GM12878 (cell line): ENCODE data around the gene BMP7. TPM values are rescaled to one million over a fixed set of nuclear protein-coding genes. Genes with fewer than 3 reads are reported as not detected.

Source experiments
- ATAC-seq: fragments of 200-7000 bp; cut with Tn5 transposase; 3 replicates; pipeline ENCODE4 v1.9.1; 2020; ENCODE audit warnings: mild to moderate bottlenecking, moderate library complexity
- BruUV-seq: library from RNA; stranded (reverse); fragments of 400-500 nt; replicated peaks from 2 replicates; lab custom pipeline; 2021; lab: Mats Ljungman, UMichigan
- CTCF ChIA-PET: fragments of 300-600 bp; sonication (Branson Sonifier 250); formaldehyde crosslinking; extraction: SDS; loops from one replicate; lab custom pipeline; 2021; ENCODE audit warnings: inconsistent platforms; lab: Yijun Ruan, JAX
- POLR2A ChIA-PET: fragments of 350-600 bp; formaldehyde crosslinking; extraction: SDS; loops from one replicate; lab custom pipeline; 2021; ENCODE audit warnings: inconsistent platforms; lab: Charles Lee
- RAD21 ChIA-PET: fragments of 300-600 bp; sonication (Branson Sonifier 250); formaldehyde crosslinking; loops from one replicate; lab custom pipeline; 2023; ENCODE audit warnings: antibody characterized with exemption; ENCODE audit not compliant: unreplicated experiment; lab: Charles Lee
- SMC1A ChIA-PET: fragments of 300-600 bp; sonication (Branson Sonifier 250); formaldehyde crosslinking; loops from one replicate; lab custom pipeline; 2023; ENCODE audit not compliant: unreplicated experiment, uncharacterized antibody; lab: Charles Lee
- DNase-seq: peaks from one replicate; pipeline ENCODE4 v3.0.0-alpha.2; 2011; ENCODE audit warnings: low read depth, low spot score
- FAIRE-seq: peaks from 3 replicates; lab custom pipeline; 2011; peaks lifted over from hg19 to GRCh38; lab: Jason Lieb, UNC
- H2AFZ ChIP-seq: 2 replicates; pipeline ENCODE4 v1.6.0; 2011; ENCODE audit warnings: low read depth, low read length, control low read depth; ENCODE audit not compliant: control insufficient read depth
- H3K27ac ChIP-seq: 2 replicates; pipeline ENCODE4 v1.5.1; 2011; ENCODE audit warnings: control low read depth; ENCODE audit not compliant: control insufficient read depth, insufficient read depth
- H3K27me3 ChIP-seq, 2 experiments: replicated peaks in 1 of 2; 2 replicates each; pipeline versions ENCODE4 v1.6.0 to v1.6.1; 2011; ENCODE audit warnings: low read length in 1 of 2; ENCODE audit not compliant: control insufficient read depth in 2 of 2, insufficient read depth in 2 of 2
- H3K36me3 ChIP-seq, 2 experiments: 2 replicates each; pipeline ENCODE4 v1.5.1; 2011; ENCODE audit warnings: low read length in 1 of 2; ENCODE audit not compliant: control insufficient read depth in 2 of 2, insufficient read depth in 2 of 2
- H3K4me1 ChIP-seq: 2 replicates; pipeline ENCODE4 v1.6.1; 2011; ENCODE audit warnings: mild to moderate bottlenecking, low read length, moderate library complexity, mixed read lengths; ENCODE audit not compliant: control insufficient read depth, insufficient read depth
- H3K4me2 ChIP-seq: 2 replicates; pipeline ENCODE4 v1.6.0; 2011; ENCODE audit warnings: control low read depth; ENCODE audit not compliant: control insufficient read depth, insufficient read depth
- H3K4me3 ChIP-seq: fragments of 200-600 bp; sonication (generic); 2 replicates; pipeline ENCODE4 v1.5.1; 2016
- H3K79me2 ChIP-seq: 2 replicates; pipeline ENCODE4 v1.6.0; 2011; ENCODE audit warnings: low read length; ENCODE audit not compliant: control insufficient read depth, insufficient read depth
- H3K9ac ChIP-seq: 2 replicates; pipeline ENCODE4 v1.8.0; 2011; ENCODE audit warnings: low read length, control low read depth, mixed read lengths; ENCODE audit not compliant: control insufficient read depth, insufficient read depth
- H3K9me3 ChIP-seq: replicated peaks from 3 replicates; pipeline ENCODE4 v1.5.1; 2011; ENCODE audit warnings: mild to moderate bottlenecking, low read length; ENCODE audit not compliant: control insufficient read depth, insufficient read depth
- H4K20me1 ChIP-seq: 2 replicates; pipeline ENCODE4 v1.6.0; 2011; ENCODE audit not compliant: control insufficient read depth, insufficient read depth
- ETV6 ChIP-seq, 2 experiments: fragments of 450-650 bp in 1 of 2; IDR thresholded peaks in 1 of 2; conservative IDR thresholded peaks in 1 of 2; 2 replicates each; pipeline ENCODE4 v1.6.1; 2014; ENCODE audit warnings: antibody characterized with exemption in 1 of 2, borderline replicate concordance in 1 of 2, low read depth in 1 of 2, mild to moderate bottlenecking in 1 of 2, moderate library complexity in 1 of 2
- JUNB ChIP-seq: IDR thresholded peaks from 2 replicates; pipeline ENCODE4 v1.6.1; 2016; ENCODE audit warnings: antibody characterized with exemption, mild to moderate bottlenecking
- MXI1 ChIP-seq: fragments of 150-350 bp; IDR thresholded peaks from 2 replicates; pipeline ENCODE4 v1.6.1; 2011; ENCODE audit warnings: low read depth, mild to moderate bottlenecking, inconsistent platforms, low read length, improper control_type of control experiment
- RFX5 ChIP-seq: IDR thresholded peaks from 2 replicates; pipeline ENCODE4 v1.6.1; 2011; ENCODE audit warnings: low read depth, low read length, improper control_type of control experiment
- ZNF24 ChIP-seq: fragments of 450-650 bp; IDR thresholded peaks from 2 replicates; pipeline ENCODE4 v1.6.1; 2017; ENCODE audit warnings: antibody characterized with exemption, mild to moderate bottlenecking
- ZZZ3 ChIP-seq: IDR thresholded peaks from 2 replicates; pipeline ENCODE4 v1.6.1; 2011; ENCODE audit warnings: low read depth; ENCODE audit not compliant: control insufficient read depth, insufficient read length
- WGBS: methylation state at CpG from one replicate; pipeline ENCODE4 v1.1.6; 2016; ENCODE audit warnings: low lambda C conversion rate; ENCODE audit not compliant: insufficient replicate concordance, insufficient coverage; ENCODE audit errors: missing lambda C conversion rate; 5-methylcytosine and 5-hydroxymethylcytosine counted together
- in situ Hi-C: fragments of 300-500 bp; cut with MboI; formaldehyde crosslinking; loops from 9 replicates; pipeline ENCODE4 v1.14.3; 2018; ENCODE audit warnings: mixed read lengths
- intact Hi-C: fragments of 100-400 bp; cut with micrococcal nuclease; formaldehyde crosslinking; loops from one replicate; pipeline ENCODE4 v1.14.2; 2022; ENCODE audit not compliant: unreplicated experiment
- polyA plus RNA-seq, 11 experiments: library from polyadenylated mRNA; depleted of rRNA in 4 of 11; unstranded in 6 of 11; stranded (reverse) in 5 of 11; fragments of >200 nt; fragmentation: Nextera tagmentation in 4 of 11; fragmentation: Illumina TruSeq in 1 of 11; extraction: Ambion mirVana in 4 of 11; extraction: Trizol in 1 of 11; gene quantifications; 1 replicate in 1 of 11; 2 replicates in 10 of 11; pipeline versions ENCODE4 v1.2.1 to v1.2.3, GENCODE V29; 2011 to 2016; ENCODE audit warnings: inconsistent platforms in 2 of 11, missing spikeins in 2 of 11, low read depth in 1 of 11
- total RNA-seq, 4 experiments: library from RNA; depleted of rRNA in 3 of 4; stranded (reverse); fragments of >200 nt in 3 of 4; fragmentation: Illumina TruSeq in 1 of 4; extraction: Trizol in 1 of 4; gene quantifications; 2 replicates each; pipeline versions ENCODE4 v1.2.1 to v1.2.3, GENCODE V29; 2013 to 2021
- TF ChIP-seq, protein P1 (sequence below): fragments of 450-650 bp; IDR thresholded peaks from 2 replicates; pipeline ENCODE4 v1.6.1; 2016; ENCODE audit warnings: mild to moderate bottlenecking, moderate library complexity, borderline replicate concordance
- TF ChIP-seq, protein P2 (sequence below): IDR thresholded peaks from 2 replicates; pipeline ENCODE4 v1.6.1; 2012; ENCODE audit warnings: low read length, inconsistent platforms

BMP7 gene
- total and polyA plus RNA-seq, 10 of the 15 experiments (the other 5 are each of a cell fraction or from before 2014, with no cell fraction given): 0.18 to 0.51 (median 0.28) TPM; not detected in 7

- no peak overlapping the region for H3K27ac ChIP-seq
- TF ChIP-seq ETV6 (conservative IDR thresholded peaks at IDR 0.05 in 1 of 2, IDR thresholded peaks at IDR 0.05 in 1 of 2; ENCODE audit: borderline replicate concordance in 1 of 2, low read depth in 1 of 2) (0 out of 4 replicates have a peak, but pooled peaks of 1 of the 2 experiments have one; percentile 74), ZNF24 (no peak)
- CTCF ChIA-PET: no interaction called here
Observed at GRCh38 chr20:57176842-57177241, 89.6 kb downstream of the BMP7 start.

GRCh38 chr20:57175397-57176010, 90.9 kb downstream of the BMP7 start:
- no peak for FAIRE-seq
- H3K27ac ChIP-seq: no peak overlapping the region
- TF ChIP-seq, protein P1, sequence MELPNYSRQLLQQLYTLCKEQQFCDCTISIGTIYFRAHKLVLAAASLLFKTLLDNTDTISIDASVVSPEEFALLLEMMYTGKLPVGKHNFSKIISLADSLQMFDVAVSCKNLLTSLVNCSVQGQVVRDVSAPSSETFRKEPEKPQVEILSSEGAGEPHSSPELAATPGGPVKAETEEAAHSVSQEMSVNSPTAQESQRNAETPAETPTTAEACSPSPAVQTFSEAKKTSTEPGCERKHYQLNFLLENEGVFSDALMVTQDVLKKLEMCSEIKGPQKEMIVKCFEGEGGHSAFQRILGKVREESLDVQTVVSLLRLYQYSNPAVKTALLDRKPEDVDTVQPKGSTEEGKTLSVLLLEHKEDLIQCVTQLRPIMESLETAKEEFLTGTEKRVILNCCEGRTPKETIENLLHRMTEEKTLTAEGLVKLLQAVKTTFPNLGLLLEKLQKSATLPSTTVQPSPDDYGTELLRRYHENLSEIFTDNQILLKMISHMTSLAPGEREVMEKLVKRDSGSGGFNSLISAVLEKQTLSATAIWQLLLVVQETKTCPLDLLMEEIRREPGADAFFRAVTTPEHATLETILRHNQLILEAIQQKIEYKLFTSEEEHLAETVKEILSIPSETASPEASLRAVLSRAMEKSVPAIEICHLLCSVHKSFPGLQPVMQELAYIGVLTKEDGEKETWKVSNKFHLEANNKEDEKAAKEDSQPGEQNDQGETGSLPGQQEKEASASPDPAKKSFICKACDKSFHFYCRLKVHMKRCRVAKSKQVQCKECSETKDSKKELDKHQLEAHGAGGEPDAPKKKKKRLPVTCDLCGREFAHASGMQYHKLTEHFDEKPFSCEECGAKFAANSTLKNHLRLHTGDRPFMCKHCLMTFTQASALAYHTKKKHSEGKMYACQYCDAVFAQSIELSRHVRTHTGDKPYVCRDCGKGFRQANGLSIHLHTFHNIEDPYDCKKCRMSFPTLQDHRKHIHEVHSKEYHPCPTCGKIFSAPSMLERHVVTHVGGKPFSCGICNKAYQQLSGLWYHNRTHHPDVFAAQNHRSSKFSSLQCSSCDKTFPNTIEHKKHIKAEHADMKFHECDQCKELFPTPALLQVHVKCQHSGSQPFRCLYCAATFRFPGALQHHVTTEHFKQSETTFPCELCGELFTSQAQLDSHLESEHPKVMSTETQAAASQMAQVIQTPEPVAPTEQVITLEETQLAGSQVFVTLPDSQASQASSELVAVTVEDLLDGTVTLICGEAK: no peak
- TF ChIP-seq JUNB (0 out of 2 replicates have a peak, but pooled peaks have one; percentile 18), RFX5 (no peak), MXI1 (no peak), ZZZ3 (no peak)
- TF ChIP-seq, protein P2, sequence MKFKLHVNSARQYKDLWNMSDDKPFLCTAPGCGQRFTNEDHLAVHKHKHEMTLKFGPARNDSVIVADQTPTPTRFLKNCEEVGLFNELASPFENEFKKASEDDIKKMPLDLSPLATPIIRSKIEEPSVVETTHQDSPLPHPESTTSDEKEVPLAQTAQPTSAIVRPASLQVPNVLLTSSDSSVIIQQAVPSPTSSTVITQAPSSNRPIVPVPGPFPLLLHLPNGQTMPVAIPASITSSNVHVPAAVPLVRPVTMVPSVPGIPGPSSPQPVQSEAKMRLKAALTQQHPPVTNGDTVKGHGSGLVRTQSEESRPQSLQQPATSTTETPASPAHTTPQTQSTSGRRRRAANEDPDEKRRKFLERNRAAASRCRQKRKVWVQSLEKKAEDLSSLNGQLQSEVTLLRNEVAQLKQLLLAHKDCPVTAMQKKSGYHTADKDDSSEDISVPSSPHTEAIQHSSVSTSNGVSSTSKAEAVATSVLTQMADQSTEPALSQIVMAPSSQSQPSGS: 0 out of 2 replicates have a peak, but pooled peaks have one; percentile 27

More at GRCh38 chr20:57176842-57177241, 89.6 kb downstream of the BMP7 start:
- intact Hi-C loops: no loop called here
- BruUV-seq: no TSS peak
- DNase-seq: no peak
- Histone ChIP-seq H3K4me2 (no peak overlapping the region), H3K36me3 (no peaks in the 10 kb centered on the region), H3K27me3 (no peaks in the 10 kb centered on the region; a peak in 2 of 4 replicates), H3K4me1 (peaks cover 3% of the 10 kb centered on the region), H3K4me3 (no peak overlapping the region), H3K9ac (no peak overlapping the region), H3K79me2 (no peaks in the 10 kb centered on the region), H2AFZ (no peak overlapping the region), H3K9me3 (no peaks in the 10 kb centered on the region), H4K20me1 (no peaks in the 10 kb centered on the region)
- ChIA-PET SMC1A (no interaction called here), RAD21 (no interaction called here), POLR2A (no interaction called here)
- in situ Hi-C loops: no loop called here
- ATAC-seq: no peak
- WGBS: 93% methylated on average over 2 of the region's 2 CpGs
- FAIRE-seq: no peak

More at GRCh38 chr20:57175397-57176010, 90.9 kb downstream of the BMP7 start:
- Histone ChIP-seq H2AFZ (no peak overlapping the region), H3K9me3 (no peaks in the 10 kb centered on the region), H3K79me2 (no peaks in the 10 kb centered on the region), H3K27me3 (no peaks in the 10 kb centered on the region; a peak in 2 of 4 replicates), H3K9ac (no peak overlapping the region), H3K36me3 (no peaks in the 10 kb centered on the region), H3K4me1 (peaks cover 3% of the 10 kb centered on the region), H3K4me3 (no peak overlapping the region), H4K20me1 (no peaks in the 10 kb centered on the region), H3K4me2 (no peak overlapping the region)
- intact Hi-C loops: no loop called here
- in situ Hi-C loops: no loop called here
- RAD21 ChIA-PET: no interaction called here
- SMC1A ChIA-PET: no interaction called here
- 2% methylated on average over 8 of the region's 8 CpGs for WGBS
- CTCF ChIA-PET: no interaction called here
- no peak for DNase-seq
- ATAC-seq: peak; percentile 71
- POLR2A ChIA-PET: no interaction called here
- BruUV-seq: no TSS peak
